SKM-1 treated with dmso at 0.1 percent for 144 hours (cell line): ENCODE measurements around the gene ONECUT2.
"Not testable (repeated sequence)": the region's sequence is repeated elsewhere in the genome, so short reads cannot be mapped to it uniquely, and the experiment has no call there.

Source experiments
- DNase-seq: peaks from one replicate; lab custom pipeline; 2025; ENCODE audit not compliant: unreplicated experiment; lab: John Stamatoyannopoulos, UW

Gene ONECUT2

DNA sequence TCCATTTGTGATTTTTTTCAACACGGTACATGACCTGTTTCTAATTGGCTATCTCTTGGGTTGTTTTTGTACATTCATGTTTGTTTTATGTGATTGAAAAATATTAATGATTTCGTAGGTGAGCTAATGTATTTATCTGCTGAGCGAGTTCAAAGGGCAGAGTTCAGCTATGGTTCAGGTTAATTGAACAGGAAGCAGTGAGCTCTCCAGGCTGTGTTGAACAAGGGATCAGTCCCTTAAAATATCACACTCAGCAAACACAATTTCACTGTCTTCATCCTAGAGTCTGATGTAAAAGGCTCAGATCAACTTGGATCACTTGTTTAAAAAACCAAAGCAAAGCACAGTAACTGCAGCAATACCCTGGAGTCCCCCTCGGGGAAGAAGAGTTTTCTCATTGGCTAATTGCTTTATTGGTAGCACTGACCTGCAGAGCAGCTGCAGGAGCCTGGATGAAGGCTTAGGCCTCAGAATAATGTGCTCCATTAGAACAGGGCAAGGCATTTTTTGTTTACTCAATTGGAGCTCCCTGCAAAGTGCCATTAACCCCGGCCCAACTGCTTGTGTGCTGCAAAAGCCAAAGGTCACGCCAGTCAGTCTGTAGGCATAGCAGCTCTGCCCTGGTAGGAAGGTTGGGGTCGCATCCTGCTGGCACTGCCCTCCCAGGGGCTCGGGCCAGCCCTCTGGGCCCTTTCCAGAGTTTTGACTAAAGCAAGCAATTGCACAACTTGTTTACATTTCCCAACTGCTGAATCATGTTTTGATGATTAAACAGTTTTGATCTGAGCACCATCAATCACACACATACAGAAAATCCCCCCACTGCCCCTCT lies 10.5 kb downstream of the ONECUT2 start:
- no peak for DNase-seq

DNA sequence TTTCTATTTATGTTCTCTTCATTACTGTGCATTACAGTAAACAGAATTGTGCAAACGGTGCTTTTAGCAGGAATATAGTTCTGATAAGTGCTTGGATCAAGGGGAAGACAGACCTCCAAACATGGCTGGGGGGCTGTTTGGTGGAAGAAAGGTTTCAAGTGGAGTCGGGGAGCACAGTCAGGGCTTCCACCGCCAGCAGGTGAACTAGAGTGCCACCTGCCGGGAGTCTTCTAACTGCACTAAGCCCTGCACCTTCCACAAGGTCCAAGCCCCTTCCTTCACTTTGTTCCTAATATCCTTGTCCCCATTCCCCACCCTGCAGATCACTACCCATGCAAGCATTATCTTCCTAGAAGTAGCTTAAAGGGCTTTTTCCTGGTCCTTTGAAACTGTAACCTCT lies 11.1 kb downstream of the ONECUT2 start:
- peak; percentile 8 for DNase-seq

DNA sequence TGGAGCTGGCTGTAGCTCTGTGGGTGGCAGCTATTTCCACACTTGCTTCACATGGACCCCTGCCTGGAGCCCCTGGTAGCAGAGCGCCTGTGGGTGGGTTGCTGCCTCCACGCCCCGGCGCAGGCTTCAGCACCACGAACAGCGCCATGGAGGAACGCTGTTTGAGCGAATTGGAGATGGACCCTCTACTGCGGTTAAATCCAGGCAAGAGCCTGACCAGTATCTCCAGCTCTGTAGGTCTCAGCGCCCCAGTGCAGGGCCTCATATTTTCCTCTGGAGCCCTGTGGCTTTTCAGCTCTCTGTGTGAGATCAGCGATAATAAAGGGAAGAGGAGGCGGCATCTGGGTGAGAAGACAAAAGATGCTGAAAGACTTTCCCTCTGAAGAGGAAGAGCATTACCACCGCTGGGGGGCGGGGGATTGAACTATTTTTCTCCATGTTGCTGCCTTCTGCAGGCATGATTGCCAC lies 12.0 kb downstream of the ONECUT2 start:
- DNase-seq = peak; percentile 7

DNA sequence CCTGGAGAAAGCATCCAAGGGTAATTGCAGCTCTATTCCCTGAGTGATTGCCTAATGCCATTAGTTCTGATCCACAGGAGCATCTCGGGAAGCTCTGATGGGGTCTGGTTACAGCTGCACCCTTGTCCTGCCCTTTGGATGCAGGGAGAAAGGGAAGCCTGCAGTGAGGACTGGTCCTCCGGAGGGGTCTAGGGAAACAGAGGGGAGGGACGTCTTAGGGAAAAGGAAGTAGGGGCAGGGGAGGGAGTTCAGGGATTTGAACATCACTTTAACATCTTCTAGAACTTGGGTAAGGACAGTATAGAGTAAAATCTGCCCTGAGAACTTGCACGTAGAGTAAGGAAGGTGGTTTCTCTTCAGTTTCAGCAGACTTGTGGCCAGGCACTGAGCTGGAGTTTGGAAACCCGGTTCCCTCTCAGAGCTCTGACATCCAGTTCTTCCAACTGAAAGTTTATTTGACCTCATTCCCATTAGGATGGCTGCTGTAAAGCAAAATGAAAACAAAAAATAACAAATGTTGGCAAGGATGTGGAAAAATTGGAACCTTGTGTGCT lies 20.5 kb downstream of the ONECUT2 start:
- DNase-seq = no peak

DNA sequence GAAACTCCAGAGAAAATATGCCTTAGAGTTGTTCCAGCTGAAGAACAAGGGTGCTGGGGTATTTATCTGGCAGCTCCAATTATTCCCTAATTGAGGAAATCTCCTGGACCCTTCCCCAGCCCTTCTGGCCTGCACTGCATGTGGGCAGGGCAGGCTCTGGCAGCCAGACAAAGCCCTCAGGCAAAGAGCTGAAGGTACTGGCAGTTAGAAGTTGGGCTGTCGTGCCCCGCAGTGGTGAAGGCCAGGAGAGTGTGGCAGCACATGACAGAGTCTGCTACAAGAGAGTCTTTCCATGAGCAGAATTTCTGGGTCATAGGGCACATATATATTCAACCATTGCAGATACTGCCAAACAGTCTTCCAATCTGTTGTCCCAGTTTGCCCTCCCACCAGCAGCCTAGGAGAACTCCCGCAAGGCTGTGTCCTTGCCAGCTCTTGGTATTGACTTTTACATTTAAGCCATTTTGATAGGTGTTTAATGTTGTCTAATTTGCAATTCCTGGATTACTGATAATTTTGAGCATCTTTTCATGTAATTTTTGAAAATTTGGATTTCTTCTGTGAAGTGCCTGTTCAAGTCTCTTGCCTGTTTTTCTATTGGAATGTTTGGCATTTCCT lies 26.6 kb downstream of the ONECUT2 start:
- no peak for DNase-seq

DNA sequence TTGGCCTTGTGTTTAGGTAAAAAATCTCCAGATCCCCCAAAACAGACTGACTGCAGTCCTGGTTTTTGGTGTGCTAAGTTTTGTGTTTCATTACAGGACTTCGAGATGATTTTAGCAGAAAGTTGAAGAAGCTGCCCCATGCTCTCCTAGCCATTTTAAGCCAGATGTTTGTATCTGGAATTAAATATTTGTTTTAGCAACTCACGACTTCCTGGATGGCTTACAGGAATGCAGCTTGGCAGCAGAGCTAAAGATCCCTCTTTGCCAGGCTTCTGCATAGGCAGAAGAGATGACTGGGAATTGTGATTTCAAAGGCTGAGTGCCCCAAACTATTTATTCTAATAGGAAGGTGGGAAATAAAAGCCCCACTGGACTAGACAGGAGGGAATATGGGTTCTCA lies 31.1 kb downstream of the ONECUT2 start:
- no peak for DNase-seq

DNA sequence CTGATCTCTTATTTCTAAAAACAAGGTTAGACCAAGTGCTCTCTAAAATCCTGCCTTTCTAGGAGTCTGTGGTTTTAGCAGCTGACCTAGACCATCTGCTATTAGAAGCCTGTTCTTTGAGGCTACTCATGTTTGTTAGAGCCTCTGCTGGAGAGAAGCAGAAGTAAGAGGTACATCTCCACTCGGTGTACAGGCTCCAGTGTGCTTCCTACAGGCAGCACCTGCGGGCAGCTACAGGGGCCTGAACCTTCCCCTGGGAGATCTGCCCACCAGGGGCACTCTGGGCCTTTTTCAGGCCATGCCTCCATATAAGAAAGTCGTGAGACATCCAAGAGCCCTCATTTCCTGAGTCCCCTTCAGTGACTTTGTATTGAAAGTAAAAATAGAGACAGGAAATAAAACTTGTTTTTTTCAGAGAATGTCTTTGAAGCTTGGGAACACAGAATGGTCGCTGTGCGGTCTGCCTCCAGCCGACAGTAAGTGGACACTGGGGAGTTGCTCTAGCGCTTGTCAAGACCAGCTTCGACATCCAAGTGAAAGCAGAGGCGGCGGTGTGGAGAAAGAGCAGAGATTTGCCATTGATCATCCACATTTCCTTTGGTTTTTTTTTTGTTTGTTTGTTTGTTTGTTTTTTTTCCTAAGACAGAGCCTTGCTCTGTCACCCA lies 31.7 kb downstream of the ONECUT2 start:
- no peak for DNase-seq

DNA sequence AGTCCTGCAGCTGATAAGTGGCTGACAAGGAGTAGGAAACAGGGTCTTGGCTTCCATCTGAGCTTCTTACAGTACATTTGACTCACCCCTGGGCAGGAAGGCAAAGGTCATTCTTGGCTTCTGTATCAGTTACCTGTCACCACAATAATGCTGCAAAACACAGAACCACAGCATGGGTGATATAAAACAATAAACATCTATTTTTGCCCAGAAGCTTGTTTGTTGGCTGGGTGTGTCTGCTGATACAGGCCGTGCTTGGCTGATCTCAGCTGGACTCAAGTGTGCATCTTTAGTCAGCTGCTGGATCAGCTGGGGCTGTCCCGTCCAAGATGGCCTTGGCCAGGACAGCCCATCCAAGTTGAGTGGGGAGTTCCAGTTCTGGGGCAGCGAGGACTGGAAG lies 34.7 kb downstream of the ONECUT2 start:
- no peak for DNase-seq

DNA sequence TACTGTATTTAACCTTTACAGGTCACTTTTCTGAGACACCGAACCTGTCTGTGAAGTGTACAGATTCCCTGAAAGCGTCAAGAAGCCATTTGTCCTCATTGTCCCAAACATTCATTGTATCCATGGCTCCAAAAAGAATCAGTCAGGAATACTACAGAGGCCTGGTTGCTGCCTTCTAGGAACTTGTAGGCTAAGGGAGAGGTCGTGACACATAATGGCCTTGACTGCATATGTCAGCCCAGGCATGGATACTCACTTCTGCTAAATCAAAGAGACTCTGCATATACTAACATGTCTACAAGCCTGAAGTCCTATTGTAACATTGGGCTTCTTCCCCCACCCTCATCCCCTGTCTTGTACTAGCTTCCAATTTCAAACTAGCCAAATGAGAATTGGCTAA lies 40.2 kb downstream of the ONECUT2 start:
- DNase-seq = no peak

DNA sequence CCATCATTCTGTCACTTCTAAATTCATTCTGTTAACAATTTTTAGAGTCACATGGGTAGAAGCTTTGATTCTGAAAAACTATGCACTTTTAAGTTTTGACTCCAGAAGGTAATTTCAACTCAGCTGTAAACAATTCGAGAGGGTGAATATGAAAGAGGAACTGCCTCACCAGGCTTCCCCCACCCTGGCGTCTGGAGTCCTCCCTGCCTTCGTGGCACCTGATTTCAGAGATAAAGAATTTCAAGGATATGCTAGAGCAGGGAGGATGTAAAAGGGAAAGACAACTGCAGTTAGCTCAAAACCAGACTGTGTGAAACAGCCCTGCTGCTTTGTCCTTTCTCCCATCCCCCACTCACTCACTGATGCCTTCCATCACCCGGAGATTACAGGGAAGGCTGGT lies 40.7 kb downstream of the ONECUT2 start:
- DNase-seq = peak; percentile 23

DNA sequence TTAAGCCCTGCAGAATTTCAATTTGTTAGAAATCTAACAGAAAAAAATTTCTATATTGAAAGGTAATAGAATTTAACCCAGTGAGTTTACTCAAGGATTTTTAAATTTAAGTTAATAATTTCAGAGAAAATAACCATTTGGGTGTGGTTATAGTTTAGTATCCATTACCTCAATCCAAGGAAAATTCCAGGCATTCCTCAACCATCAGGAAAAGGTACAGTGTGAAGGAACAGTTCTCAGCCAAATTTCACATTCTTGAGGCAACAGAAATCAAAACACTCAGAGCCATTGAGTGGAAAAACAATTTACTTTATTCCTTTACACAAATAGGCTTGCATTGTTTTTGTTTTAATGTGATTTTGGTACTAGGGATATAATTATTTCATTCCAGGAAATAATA lies 45.6 kb downstream of the ONECUT2 start:
- DNase-seq = no peak

DNA sequence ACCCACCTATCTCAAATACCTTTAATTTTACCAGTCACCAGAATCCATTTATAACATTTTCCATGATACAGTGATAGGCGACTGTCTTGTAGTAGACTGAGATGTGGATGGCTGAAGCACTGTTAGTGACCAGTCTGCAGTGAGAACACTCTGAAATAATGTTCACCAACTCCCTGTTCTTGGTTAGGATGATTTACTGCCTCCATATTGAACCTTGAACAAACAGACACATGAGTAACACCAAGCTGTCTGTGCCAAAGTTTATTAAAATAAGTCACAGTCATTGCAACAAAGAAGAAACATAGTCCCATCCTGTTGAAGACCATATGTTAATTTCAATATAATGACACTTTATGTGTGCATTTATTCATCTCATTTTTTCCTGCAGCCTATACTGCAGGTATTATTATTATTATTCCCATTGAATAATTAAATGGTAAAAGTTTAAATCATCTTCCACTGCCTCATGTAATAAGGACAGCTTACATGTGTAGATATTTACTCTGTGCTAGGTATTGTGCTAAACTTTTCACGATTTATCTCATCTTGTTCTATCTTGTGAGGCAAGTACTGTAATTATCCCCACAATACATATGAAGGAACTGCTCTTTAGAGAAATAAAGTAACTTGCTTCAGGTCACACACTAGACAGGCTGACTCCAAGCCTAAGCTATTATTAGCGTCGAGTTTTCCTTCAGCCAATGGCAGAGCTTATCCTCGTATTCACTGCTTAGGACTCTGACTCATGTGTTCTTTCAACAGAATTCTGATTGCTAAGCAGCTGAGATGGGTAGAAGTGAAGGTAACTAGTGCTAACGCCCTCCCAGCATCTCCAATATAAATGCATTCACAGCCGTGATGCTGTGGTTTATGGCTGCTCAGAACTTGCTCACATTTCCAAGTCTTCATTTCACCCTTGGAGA lies 62.5 kb downstream of the ONECUT2 start:
- no peak for DNase-seq

DNA sequence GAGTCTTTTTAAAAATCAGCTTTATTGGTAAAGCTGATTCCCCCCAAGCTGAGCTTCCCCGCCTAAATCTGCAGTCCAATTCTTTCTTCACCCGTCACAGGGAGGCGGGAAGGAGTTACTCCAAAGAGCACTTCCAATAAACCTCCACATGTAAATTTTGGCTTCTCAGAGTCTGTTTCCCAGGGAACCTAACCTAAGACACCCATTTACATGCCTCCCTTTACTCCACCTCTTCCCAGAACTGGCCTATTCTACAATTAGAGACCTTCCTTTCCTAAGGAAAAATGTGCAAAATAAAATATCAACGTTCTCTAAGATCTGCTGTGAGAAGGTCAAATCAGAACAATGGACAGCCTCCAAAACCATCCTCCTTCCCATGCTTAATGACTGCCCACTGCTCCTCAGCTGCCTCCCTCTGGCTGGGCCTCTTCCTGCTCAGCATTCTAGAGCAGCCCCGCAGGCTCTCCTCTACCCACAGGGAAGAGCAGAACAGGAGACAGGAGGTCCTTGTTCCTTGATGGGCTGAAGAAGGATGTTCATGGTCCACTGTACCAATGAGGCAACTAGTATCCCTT lies 63.6 kb downstream of the ONECUT2 start:
- DNase-seq = no peak

DNA sequence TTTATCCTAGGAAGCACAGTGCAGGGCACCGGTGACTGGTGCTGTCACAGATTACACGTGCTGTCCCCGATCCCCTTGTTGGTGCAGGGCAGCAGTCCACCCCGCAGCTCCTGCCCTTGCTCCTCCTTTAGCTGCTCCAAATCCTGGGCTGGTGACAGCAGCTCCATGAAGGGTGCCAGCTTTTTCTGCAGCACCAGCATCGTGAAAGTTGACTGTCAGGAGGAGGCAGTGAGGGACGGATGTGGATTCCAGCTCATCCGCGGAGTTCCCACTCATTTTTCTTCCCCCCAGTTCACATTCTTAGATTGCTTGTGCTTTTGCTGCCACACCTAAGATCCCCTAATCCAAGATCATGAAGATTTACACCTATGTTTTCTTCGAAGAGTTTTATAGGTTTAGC lies 67.5 kb downstream of the ONECUT2 start:
- DNase-seq = no peak

DNA sequence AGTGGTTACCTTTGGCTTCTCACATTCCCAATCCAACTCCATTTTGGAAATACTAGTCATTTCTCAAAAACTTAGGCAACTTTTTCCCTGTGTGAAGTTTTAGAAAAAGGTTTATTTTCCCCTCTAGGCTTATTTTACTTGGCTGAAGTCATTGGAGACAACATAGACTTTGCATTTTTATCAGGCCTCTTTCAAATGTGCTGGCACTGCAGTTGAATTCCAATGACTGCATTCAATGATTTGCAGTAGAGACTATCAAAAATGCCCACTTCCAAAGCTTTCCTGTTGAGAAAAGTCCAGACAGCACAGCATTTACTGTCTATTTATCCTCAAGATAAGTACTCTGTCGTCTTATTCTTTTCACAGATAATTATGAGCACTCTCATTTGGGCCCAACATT lies 70.1 kb downstream of the ONECUT2 start:
- DNase-seq = no peak

DNA sequence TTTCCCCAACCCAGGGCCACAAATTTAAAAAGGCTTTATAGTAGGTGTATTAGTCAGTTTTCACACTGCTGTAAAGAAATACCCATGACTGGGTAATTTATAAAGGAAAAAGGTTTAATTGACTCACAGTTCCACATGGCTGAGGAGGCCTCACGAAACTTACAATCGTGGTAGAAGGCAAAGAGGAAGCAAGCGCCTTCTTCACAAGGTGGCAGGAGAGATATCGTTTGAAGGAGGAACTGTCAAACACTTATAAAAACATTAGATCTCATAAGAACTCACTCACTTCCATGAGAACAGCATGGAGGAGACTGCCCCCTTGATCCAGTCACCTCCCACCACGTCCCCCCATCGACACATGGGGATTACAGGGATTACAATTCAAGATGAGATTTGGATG lies 80.9 kb downstream of the ONECUT2 start:
- peak; percentile 4 for DNase-seq

DNA sequence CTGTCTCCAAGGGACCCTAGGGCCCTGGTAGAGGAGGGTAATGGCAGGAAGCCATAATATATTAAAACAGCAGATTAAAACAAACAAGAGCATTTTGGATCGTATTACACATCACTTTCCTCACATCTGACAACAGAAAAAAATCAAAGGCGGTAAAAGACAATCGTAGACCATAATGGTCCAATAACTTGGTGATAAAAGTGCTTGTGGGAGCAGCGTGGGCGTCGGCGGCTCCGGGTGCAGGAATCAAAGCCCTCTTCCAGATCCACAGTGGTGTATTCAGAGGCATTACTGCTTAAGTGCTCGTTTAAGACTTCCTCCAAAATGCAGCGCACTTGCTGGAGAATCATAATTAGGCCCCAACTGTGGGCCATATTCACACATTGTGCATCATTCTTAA lies 83.4 kb downstream of the ONECUT2 start:
- no peak for DNase-seq

DNA sequence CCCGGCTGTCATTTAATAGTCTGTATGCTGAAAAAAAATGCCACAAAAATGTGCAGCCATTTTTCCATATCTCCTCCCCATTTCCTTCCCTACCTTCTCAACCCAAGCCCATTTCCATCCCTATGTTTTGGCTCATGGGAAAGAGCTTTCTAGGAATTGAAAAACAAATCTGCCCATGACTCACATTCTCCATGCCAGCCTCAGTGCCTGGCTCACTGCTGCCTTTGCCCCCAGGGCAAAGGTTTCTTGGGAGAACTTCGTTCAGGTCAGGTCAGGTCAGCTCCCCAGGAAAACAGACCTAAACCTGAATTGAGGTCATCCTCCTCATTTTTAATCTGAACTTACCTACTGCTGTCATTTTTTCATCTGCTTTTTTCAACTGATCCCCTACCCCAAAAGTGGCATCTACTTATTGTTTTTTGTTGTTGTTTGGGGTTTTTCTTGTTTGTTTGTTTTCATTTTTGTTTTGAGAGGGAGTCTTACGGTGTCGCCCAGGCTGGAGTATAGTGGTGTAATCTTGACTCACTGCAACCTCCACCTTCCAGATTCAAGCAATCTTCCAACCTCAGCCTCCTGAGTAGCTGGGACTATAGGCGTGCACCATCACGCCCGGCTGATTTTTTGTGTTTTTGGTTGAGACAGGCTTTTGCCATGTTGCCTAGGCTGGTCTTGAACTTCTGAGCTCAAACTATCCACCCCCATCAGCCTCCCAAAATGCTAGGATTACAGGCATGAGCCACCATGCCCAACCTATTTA lies 84.7 kb downstream of the ONECUT2 start:
- DNase-seq = no peak

DNA sequence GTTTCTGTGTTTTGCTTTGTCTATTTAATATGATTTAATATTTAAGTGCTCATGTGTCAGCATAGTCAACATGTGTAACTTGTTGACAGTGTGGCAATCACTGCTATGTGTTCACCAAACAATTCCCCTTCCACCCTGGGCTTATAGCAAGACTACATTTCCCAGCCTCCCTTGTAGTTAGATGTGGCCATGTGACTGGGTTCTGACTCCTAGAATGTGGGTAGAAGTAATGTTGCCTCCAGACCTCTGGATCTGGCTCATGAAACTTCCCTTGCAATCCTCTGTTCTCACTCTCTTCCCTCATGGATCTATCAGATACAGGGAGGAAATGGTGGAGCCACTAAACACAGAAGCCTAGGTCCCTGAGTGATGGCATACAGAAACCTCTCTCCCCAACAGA lies 87.2 kb downstream of the ONECUT2 start:
- not testable (repeated sequence) for DNase-seq
